ENCODE results near the gene UBA6. TPM values are rescaled to one million over a fixed set of nuclear protein-coding genes. Genes with fewer than 3 reads are reported as not detected.

The UBA6 gene
- total and polyA plus RNA-seq, 9 of the 15 experiments (the other 6 are each of a cell fraction or from before 2014, with no cell fraction given), result 22.9 to 139 (median 94.6) TPM

- TF ChIP-seq ZNF707 (CRISPR knock-in tag; conservative IDR thresholded peaks at IDR 0.05) (no peak), THRA (IDR thresholded peaks at IDR 0.05) (no peak), POLR2H (tag; IDR thresholded peaks at IDR 0.05; ENCODE audit: low read depth) (no peak), ADNP (tag; IDR thresholded peaks at IDR 0.05) (no peak), ZBTB17 (CRISPR knock-in tag; IDR thresholded peaks at IDR 0.05) (no peak), GTF3C2 (IDR thresholded peaks at IDR 0.05; ENCODE audit: borderline replicate concordance, extremely low read depth, insufficient read length) (no peak), GATA2 (CRISPR knock-in tag; IDR thresholded peaks at IDR 0.05) (no peak)
These were observed 135.7 kb downstream of the UBA6 start (continued) for GRCh38 chr4:67565284-67565683.

Small RNA genes within 50 kb of the gene (small RNA-seq; reads per million reads assigned to genes)
- not detected for gene AC096720.1
- not detected for gene RF00091

Other genes starting within 250 kb of the UBA6 start
- gene CENPC, start 155.7 kb downstream of the UBA6 start, total RNA-seq (2014; rRNA removed), result 21.5 and 31.4 TPM in 2 replicates
- 47.7 and 61.7 TPM in 2 replicates for gene CENPC, start 155.7 kb downstream of the UBA6 start, total RNA-seq (2014; rRNA removed; fragmentation: Illumina TruSeq; extraction: Trizol)
- 42.2 and 48.5 TPM in 2 replicates for gene CENPC, start 155.7 kb downstream of the UBA6 start, total RNA-seq (2015; rRNA removed; fragmentation: Illumina TruSeq; extraction: Trizol)
- 27.9 and 30.5 TPM in 2 replicates for gene CENPC, start 155.7 kb downstream of the UBA6 start, total RNA-seq (2021)
- gene CENPC, start 155.7 kb downstream of the UBA6 start, polyA plus RNA-seq (2011; rRNA removed), result 32.5 and 38.6 TPM in 2 replicates
- gene CENPC, start 155.7 kb downstream of the UBA6 start, polyA plus RNA-seq (2014; fragmentation: Illumina TruSeq; extraction: Trizol), result 28.0 and 30.8 TPM in 2 replicates
- gene CENPC, start 155.7 kb downstream of the UBA6 start, polyA plus RNA-seq (2014; fragmentation: Nextera tagmentation; extraction: Ambion mirVana), result 10 to 100 TPM; 18.1 TPM
- gene CENPC, start 155.7 kb downstream of the UBA6 start, polyA plus RNA-seq (2014; rRNA removed), result 19.3 and 28.7 TPM in 2 replicates
- gene STAP1, start 142.4 kb downstream of the UBA6 start, total RNA-seq (2014; rRNA removed), result 0.50 and 1.2 TPM in 2 replicates
- 1.6 and 1.8 TPM in 2 replicates for gene STAP1, start 142.4 kb downstream of the UBA6 start, total RNA-seq (2014; rRNA removed; fragmentation: Illumina TruSeq; extraction: Trizol)
- gene STAP1, start 142.4 kb downstream of the UBA6 start, total RNA-seq (2015; rRNA removed; fragmentation: Illumina TruSeq; extraction: Trizol), result 5.2 and 5.6 TPM in 2 replicates
- gene STAP1, start 142.4 kb downstream of the UBA6 start, total RNA-seq (2021), result 1.2 and 1.3 TPM in 2 replicates
- gene STAP1, start 142.4 kb downstream of the UBA6 start, polyA plus RNA-seq (2011; rRNA removed), result 0.50 and 0.53 TPM in 2 replicates
- 1.4 and 1.6 TPM in 2 replicates for gene STAP1, start 142.4 kb downstream of the UBA6 start, polyA plus RNA-seq (2014; fragmentation: Illumina TruSeq; extraction: Trizol)
- 1 to 10 TPM; 1.9 to 2.0 TPM for gene STAP1, start 142.4 kb downstream of the UBA6 start, polyA plus RNA-seq (2014; fragmentation: Nextera tagmentation; extraction: Ambion mirVana)
- 1.3 and 1.8 TPM in 2 replicates for gene STAP1, start 142.4 kb downstream of the UBA6 start, polyA plus RNA-seq (2014; rRNA removed)
- gene GNRHR, start 53.2 kb upstream of the UBA6 start, total RNA-seq (2014; rRNA removed), result not detected in 2 replicates
- not detected in 2 replicates for gene GNRHR, start 53.2 kb upstream of the UBA6 start, total RNA-seq (2014; rRNA removed; fragmentation: Illumina TruSeq; extraction: Trizol)
- gene GNRHR, start 53.2 kb upstream of the UBA6 start, total RNA-seq (2015; rRNA removed; fragmentation: Illumina TruSeq; extraction: Trizol), result not detected in 2 replicates
- gene GNRHR, start 53.2 kb upstream of the UBA6 start, total RNA-seq (2021), result not detected in 2 replicates
- not detected in 2 replicates for gene GNRHR, start 53.2 kb upstream of the UBA6 start, polyA plus RNA-seq (2011; rRNA removed)
- not detected in 2 replicates for gene GNRHR, start 53.2 kb upstream of the UBA6 start, polyA plus RNA-seq (2014; fragmentation: Illumina TruSeq; extraction: Trizol)
- under 1 TPM; 0.06 to 0.13 TPM for gene GNRHR, start 53.2 kb upstream of the UBA6 start, polyA plus RNA-seq (2014; fragmentation: Nextera tagmentation; extraction: Ambion mirVana)
- gene GNRHR, start 53.2 kb upstream of the UBA6 start, polyA plus RNA-seq (2014; rRNA removed), result not detected in 2 replicates
- gene TMPRSS11D, start 182.8 kb upstream of the UBA6 start, total RNA-seq (2014; rRNA removed), result not detected in 2 replicates
- gene TMPRSS11D, start 182.8 kb upstream of the UBA6 start, total RNA-seq (2014; rRNA removed; fragmentation: Illumina TruSeq; extraction: Trizol), result not detected in 2 replicates
- not detected in 2 replicates for gene TMPRSS11D, start 182.8 kb upstream of the UBA6 start, total RNA-seq (2015; rRNA removed; fragmentation: Illumina TruSeq; extraction: Trizol)
- not detected in 2 replicates for gene TMPRSS11D, start 182.8 kb upstream of the UBA6 start, total RNA-seq (2021)
- not detected in 2 replicates for gene TMPRSS11D, start 182.8 kb upstream of the UBA6 start, polyA plus RNA-seq (2011; rRNA removed)
- not detected in 2 replicates for gene TMPRSS11D, start 182.8 kb upstream of the UBA6 start, polyA plus RNA-seq (2014; fragmentation: Illumina TruSeq; extraction: Trizol)
- not detected for gene TMPRSS11D, start 182.8 kb upstream of the UBA6 start, polyA plus RNA-seq (2014; fragmentation: Nextera tagmentation; extraction: Ambion mirVana)
- gene TMPRSS11D, start 182.8 kb upstream of the UBA6 start, polyA plus RNA-seq (2014; rRNA removed), result not detected in 2 replicates

Measured in K562 (cell line).